ENCODE data around the gene AUNIP.

The AUNIP gene

GRCh38 chr1:25858906-25859789 lies at the start of gene AUNIP:
Gene AUNIP, minus strand, starts transcription at chr1:25859457. Its CDS starts 100 bp downstream, at chr1:25859357.
- in situ Hi-C loops (cut with HindIII; ENCODE audit: low sequenced_read_pairs) = no loop called here
- peak; percentile 85 for DNase-seq (ENCODE audit: low read depth, low spot score)
- peak within 1 kb of the TSS; percentile 71 for H3K4me3 ChIP-seq (ENCODE audit: low read depth, low read length)
- TF ChIP-seq, protein P1, sequence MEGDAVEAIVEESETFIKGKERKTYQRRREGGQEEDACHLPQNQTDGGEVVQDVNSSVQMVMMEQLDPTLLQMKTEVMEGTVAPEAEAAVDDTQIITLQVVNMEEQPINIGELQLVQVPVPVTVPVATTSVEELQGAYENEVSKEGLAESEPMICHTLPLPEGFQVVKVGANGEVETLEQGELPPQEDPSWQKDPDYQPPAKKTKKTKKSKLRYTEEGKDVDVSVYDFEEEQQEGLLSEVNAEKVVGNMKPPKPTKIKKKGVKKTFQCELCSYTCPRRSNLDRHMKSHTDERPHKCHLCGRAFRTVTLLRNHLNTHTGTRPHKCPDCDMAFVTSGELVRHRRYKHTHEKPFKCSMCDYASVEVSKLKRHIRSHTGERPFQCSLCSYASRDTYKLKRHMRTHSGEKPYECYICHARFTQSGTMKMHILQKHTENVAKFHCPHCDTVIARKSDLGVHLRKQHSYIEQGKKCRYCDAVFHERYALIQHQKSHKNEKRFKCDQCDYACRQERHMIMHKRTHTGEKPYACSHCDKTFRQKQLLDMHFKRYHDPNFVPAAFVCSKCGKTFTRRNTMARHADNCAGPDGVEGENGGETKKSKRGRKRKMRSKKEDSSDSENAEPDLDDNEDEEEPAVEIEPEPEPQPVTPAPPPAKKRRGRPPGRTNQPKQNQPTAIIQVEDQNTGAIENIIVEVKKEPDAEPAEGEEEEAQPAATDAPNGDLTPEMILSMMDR (IDR thresholded peaks at IDR 0.05; ENCODE audit: low read depth, low read length) = no peak

DNA sequence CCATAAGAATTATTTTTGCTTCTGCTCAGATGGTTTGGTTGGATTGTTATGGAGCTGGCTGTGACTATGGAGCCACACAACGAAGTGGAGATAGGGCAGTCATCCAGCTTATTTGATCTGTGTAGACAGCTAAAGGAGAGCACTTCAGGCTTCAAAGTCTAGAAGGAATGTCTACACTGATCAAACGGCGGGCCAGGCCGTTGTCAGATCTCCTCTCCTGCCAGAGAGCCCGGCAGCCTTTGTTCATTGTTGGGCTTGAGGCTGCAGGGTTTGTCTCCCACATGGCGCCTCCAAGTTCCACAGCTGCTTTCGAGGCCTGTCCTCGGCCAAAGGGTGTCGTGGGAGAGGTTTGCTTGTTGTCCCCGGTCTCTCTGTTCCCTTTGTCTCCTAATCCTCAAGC lies 49.8 kb upstream of the AUNIP start:
- no peak for DNase-seq (ENCODE audit: low read depth, low spot score)
- TF ChIP-seq, protein P1 (IDR thresholded peaks at IDR 0.05; ENCODE audit: low read depth, low read length) = no peak
- in situ Hi-C loops (cut with HindIII; ENCODE audit: low sequenced_read_pairs) = no loop called here
- H3K4me3 ChIP-seq (ENCODE audit: low read depth, low read length) = no peak overlapping the region

GRCh38 chr1:25908161-25908560 lies 48.9 kb upstream of the AUNIP start:
- in situ Hi-C loops (cut with HindIII; ENCODE audit: low sequenced_read_pairs) = no loop called here
- no peak for DNase-seq (ENCODE audit: low read depth, low spot score)
- TF ChIP-seq, protein P1 (IDR thresholded peaks at IDR 0.05; ENCODE audit: low read depth, low read length) = no peak
- H3K4me3 ChIP-seq (ENCODE audit: low read depth, low read length) = no peak overlapping the region

- TF ChIP-seq, protein P1 (IDR thresholded peaks at IDR 0.05; ENCODE audit: low read depth, low read length) = no peak
- no peak overlapping the region for H3K4me3 ChIP-seq (ENCODE audit: low read depth, low read length)
- in situ Hi-C loops (cut with HindIII; ENCODE audit: low sequenced_read_pairs) = no loop called here
- DNase-seq (ENCODE audit: low read depth, low spot score) = no peak
Measured at GRCh38 chr1:25907601-25908000, 48.3 kb upstream of the AUNIP start.

- peak overlapping the region; percentile 63 for H3K4me3 ChIP-seq (ENCODE audit: low read depth, low read length)
- TF ChIP-seq, protein P1 (IDR thresholded peaks at IDR 0.05; ENCODE audit: low read depth, low read length) = no peak
- in situ Hi-C loops (cut with HindIII; ENCODE audit: low sequenced_read_pairs) = no loop called here
- no peak for DNase-seq (ENCODE audit: low read depth, low spot score)
Measured at GRCh38 chr1:25906644-25907300, 47.5 kb upstream of the AUNIP start.

DNA sequence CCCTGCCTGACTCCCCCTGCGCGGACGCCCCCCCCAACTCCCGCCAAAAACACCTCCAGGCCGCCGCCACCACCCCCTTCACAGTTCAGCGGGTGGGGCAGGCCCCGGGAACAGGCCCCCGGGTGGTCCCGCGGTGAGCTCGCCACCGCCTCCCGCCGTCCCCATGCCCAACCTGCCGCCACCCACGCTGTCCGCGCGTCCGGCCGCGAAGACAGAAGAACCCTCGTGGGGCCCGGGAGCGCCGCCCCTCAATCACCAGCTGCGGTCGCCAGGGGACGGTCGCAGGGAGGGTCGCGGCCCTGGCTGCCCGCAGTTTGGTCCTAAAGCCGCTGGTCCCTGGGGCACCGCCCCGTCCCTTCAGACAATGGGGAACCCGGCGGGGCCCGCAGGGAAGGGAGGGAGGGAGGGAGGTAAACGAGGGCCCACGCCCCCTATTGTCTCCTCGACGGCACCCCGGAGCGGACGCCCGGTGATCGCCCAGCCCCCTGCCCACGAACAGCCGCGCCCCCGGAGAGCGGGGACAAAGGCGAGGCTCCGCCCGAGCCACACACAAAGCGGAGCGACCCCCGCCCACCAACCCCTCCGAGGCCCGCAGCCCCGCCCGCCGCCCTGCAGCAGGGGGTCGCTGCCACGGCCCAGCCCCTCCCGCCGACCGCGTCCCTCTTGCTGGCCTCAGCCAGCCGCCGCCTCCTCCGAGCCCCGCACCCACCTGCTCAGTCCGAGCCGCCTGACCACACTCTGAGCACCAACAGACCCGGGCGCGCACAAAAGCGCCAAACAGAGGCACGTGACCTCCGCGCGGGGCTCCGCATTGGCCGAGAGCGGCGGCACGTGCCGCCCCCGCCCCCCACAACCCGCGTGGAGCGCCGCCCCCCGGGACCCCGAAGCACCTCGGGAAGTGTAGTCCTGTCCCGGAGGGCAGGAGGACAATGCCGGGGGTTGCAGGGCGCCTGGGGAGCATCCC lies 46.7 kb upstream of the AUNIP start, which contains the start of gene STMN1:
Gene STMN1, minus strand, starts transcription at position 740 of the 964 bp plus-strand sequence. CDS start 1,743 bp downstream, outside the sequence.
- H3K4me3 ChIP-seq (ENCODE audit: low read depth, low read length) = peak within 1 kb of the TSS; percentile 63
- DNase-seq (ENCODE audit: low read depth, low spot score) = peak; percentile 93
- TF ChIP-seq, protein P1 (IDR thresholded peaks at IDR 0.05; ENCODE audit: low read depth, low read length) = no peak
- in situ Hi-C loops (cut with HindIII; ENCODE audit: low sequenced_read_pairs) = no loop called here
